ENCODE data around the gene HES6. TPM values are rescaled to one million over a fixed set of nuclear protein-coding genes. Genes with fewer than 3 reads are reported as not detected.

HES6 gene
- total and polyA plus RNA-seq, 2 of the 8 experiments (the other 6 are each of a cell fraction or from before 2014, with no cell fraction given) = 32.6 to 36.3 TPM

DNA sequence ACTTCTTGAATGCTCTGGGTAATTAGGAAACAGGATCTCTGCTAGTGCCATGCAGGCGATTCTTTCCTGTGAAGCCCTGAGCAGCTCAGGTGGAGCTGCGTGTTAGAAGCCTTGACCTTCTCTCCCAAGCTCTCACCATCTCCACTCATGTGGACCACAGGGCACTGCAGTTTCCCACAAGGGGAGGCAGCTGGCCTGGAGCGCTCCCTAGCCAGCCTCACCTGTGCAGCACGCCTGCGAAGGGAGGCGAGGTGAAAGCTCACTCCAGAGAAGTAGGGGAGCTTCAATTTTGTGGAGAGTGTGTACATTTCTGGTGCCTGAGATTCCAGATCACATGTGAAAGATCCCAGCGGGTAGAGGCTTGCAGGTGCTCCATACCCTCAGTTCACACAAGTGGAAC, 11.1 kb upstream of the HES6 start:
- CTCF ChIA-PET (ENCODE audit: partially characterized antibody) = interaction anchor here (16.7 kb wide), 1 partner anchor 11 kb away, joined by 208 read pairs; no protein-coding TSS in a partner anchor

More for the DNA sequence above, 11.1 kb upstream of the HES6 start:
- no peak overlapping the region for H2BK5ac ChIP-seq (ENCODE audit: low read depth, low read length)
- H4K8ac ChIP-seq (ENCODE audit: extremely low read depth, insufficient read depth, low read length) = no peak overlapping the region
- H3K14ac ChIP-seq (ENCODE audit: insufficient read length) = no peak overlapping the region
- DNase-seq (ENCODE audit: low read depth in 1 of 2, low spot score in 2 of 2) (no peak), FAIRE-seq (no peak)
- no peak overlapping the region for H3K18ac ChIP-seq (ENCODE audit: extremely low read depth, low read length)
- H3K79me1 ChIP-seq (ENCODE audit: low read depth, low read length) = no peaks in the 10 kb centered on the region
- no peak overlapping the region for H2AK5ac ChIP-seq (ENCODE audit: low read depth, low read length)
- no peak overlapping the region for H2BK15ac ChIP-seq (ENCODE audit: low read length)
- H4K5ac ChIP-seq (ENCODE audit: insufficient read length, low read depth, low read length) = no peak overlapping the region
- H4K91ac ChIP-seq (replicated peaks; ENCODE audit: insufficient read length, low read length) = no peak overlapping the region
- no peaks in the 10 kb centered on the region for H3K9me3 ChIP-seq (ENCODE audit: insufficient read depth in 2 of 2, low read depth in 1 of 2, low read length in 1 of 2)
- H3K23me2 ChIP-seq (ENCODE audit: low read depth, low read length) = no peaks in the 10 kb centered on the region
- WGBS, 2 experiments (ENCODE audit: extremely low coverage in 1 of 2, insufficient coverage in 1 of 2, insufficient read length in 1 of 2, insufficient replicate concordance in 2 of 2, low coverage in 1 of 2, low lambda C conversion rate in 2 of 2, missing lambda C conversion rate in 1 of 2) = 97% methylated on average over 7 of the region's 7 CpGs; no CpG with 5 or more reads in 1 of the 2 experiments
- no peaks in the 10 kb centered on the region; a peak in 1 of 7 replicates for H3K4me1 ChIP-seq (replicated peaks in 1 of 4; ENCODE audit: control insufficient read depth in 3 of 4, insufficient read depth in 4 of 4, low read length in 3 of 4)
- no peak overlapping the region for H3K56ac ChIP-seq (replicated peaks; ENCODE audit: insufficient read length, low read depth, low read length)
- H3K9ac ChIP-seq (replicated peaks in 1 of 4; ENCODE audit: extremely low read depth in 1 of 4, low read depth in 3 of 4, low read length in 3 of 4) = no peak overlapping the region
- no peak overlapping the region for H2BK20ac ChIP-seq (ENCODE audit: low read length)
- no peak overlapping the region for H3K4me3 ChIP-seq (ENCODE audit: extremely low read depth in 1 of 4, insufficient read depth in 2 of 4, low read depth in 3 of 4, low read length in 4 of 4)
- no peak overlapping the region for H2AFZ ChIP-seq (ENCODE audit: low read length)
- no peak for TF ChIP-seq BRCA1 (IDR thresholded peaks at IDR 0.05; ENCODE audit: low read depth, low read length)
- H3K36me3 ChIP-seq (ENCODE audit: control insufficient read depth in 2 of 4, insufficient read depth in 4 of 4, low read length in 3 of 4) = peaks cover 0 to 3% (median 0%) of the 10 kb centered on the region in 4 experiments; a peak in 2 of 8 replicates
- H3K4ac ChIP-seq (replicated peaks; ENCODE audit: insufficient read length, low read depth, low read length) = no peak overlapping the region
- no peak overlapping the region for H3K4me2 ChIP-seq (ENCODE audit: insufficient read depth in 1 of 2, low read depth in 2 of 2, low read length in 2 of 2)
- H4K20me1 ChIP-seq (replicated peaks in 1 of 2; ENCODE audit: control insufficient read depth in 1 of 2, insufficient read depth in 2 of 2, low read length in 2 of 2) = no peaks in the 10 kb centered on the region
- H3K27ac ChIP-seq (ENCODE audit: low read depth, low read length) = no peak overlapping the region
- no peaks in the 10 kb centered on the region for H3K27me3 ChIP-seq (replicated peaks in 1 of 4; ENCODE audit: control insufficient read depth in 3 of 4, extremely low read depth in 1 of 4, insufficient read depth in 3 of 4, low read length in 3 of 4)
- POLR2A ChIA-PET (ENCODE audit: partially characterized antibody) = interaction anchor here (4.2 kb wide), 1 partner anchor 11 kb away, joined by 21 read pairs; the partner anchor contains the start of gene HES6
- H3K79me2 ChIP-seq (ENCODE audit: control insufficient read depth in 1 of 2, insufficient read depth in 2 of 2, low read length in 2 of 2) = no peaks in the 10 kb centered on the region
- no peak overlapping the region for H2BK12ac ChIP-seq (ENCODE audit: low read depth, low read length)
- H2BK120ac ChIP-seq (replicated peaks; ENCODE audit: low read depth, low read length) = no peak overlapping the region
- H3K23ac ChIP-seq (ENCODE audit: insufficient read length) = no peak overlapping the region
